Activated CD8-positive, alpha-beta memory T cell treated with anti-CD3 and anti-CD28 coated beads, Interleukin-2, amount 10 ng/mL, durations not matched to agents 7 days and 5 days (primary cell): ENCODE results near the gene TOLLIP. TPM values are rescaled to one million over a fixed set of nuclear protein-coding genes. Genes with fewer than 3 reads are reported as not detected.

ENCODE experiments used
- ATAC-seq: fragments of 150-1000 bp; cut with Tn5 transposase; one replicate; pipeline ENCODE4 v1.10.0; 2021; ENCODE audit warnings: moderate library complexity
- CTCF ChIA-PET: fragments of 350-600 bp; sonication (Branson Sonifier 250); formaldehyde crosslinking; loops from one replicate; lab custom pipeline; 2021; ENCODE audit warnings: antibody characterized with exemption; lab: Charles Lee
- DNase-seq: peaks from one replicate; pipeline ENCODE4 v3.0.0-alpha.2; 2020
- H3K27ac Mint-ChIP-seq: one replicate; pipeline ENCODE4 v1.8.0; 2021; ENCODE audit warnings: mild to moderate bottlenecking, mixed read lengths
- H3K27me3 Mint-ChIP-seq: one replicate; pipeline ENCODE4 v1.8.0; 2021; ENCODE audit warnings: mixed read lengths
- H3K36me3 Mint-ChIP-seq: one replicate; pipeline ENCODE4 v1.8.0; 2021; ENCODE audit warnings: mild to moderate bottlenecking, mixed read lengths
- H3K4me1 Mint-ChIP-seq: one replicate; pipeline ENCODE4 v1.8.0; 2021; ENCODE audit warnings: mixed read lengths
- H3K4me3 Mint-ChIP-seq: one replicate; pipeline ENCODE4 v1.8.0; 2021; ENCODE audit warnings: mild to moderate bottlenecking, moderate library complexity, mixed read lengths
- H3K9me3 Mint-ChIP-seq: one replicate; pipeline ENCODE4 v1.8.0; 2022; ENCODE audit warnings: low read depth, mixed read lengths
- total RNA-seq, 2 experiments: library from RNA; stranded (reverse); gene quantifications; one replicate each; pipeline ENCODE4 v1.2.3, GENCODE V29; 2021

TOLLIP gene
- total RNA-seq, 2 experiments from 2014 or later: 33.3 to 35.8 TPM

GRCh38 chr11:1237128-1237580 lies 72.3 kb downstream of the TOLLIP start:
- Mint-ChIP-seq H3K36me3 (no peaks in the 10 kb centered on the region), H3K4me1 (no peaks in the 10 kb centered on the region), H3K27ac (no peak overlapping the region), H3K9me3 (no peaks in the 10 kb centered on the region), H3K27me3 (no peaks in the 10 kb centered on the region), H3K4me3 (no peak overlapping the region)
- ATAC-seq: no peak
- no peak for DNase-seq
- CTCF ChIA-PET: no interaction called here

GRCh38 chr11:1236316-1237127 lies 72.9 kb downstream of the TOLLIP start:
- DNase-seq: no peak

GRCh38 chr11:1235901-1236315 lies 73.5 kb downstream of the TOLLIP start:
- no peak for ATAC-seq
- no peak overlapping the region for H3K4me3 Mint-ChIP-seq
- no peak for DNase-seq
- no peaks in the 10 kb centered on the region for H3K36me3 Mint-ChIP-seq
- no peak overlapping the region for H3K27ac Mint-ChIP-seq
- H3K9me3 Mint-ChIP-seq: no peaks in the 10 kb centered on the region
- no peaks in the 10 kb centered on the region for H3K27me3 Mint-ChIP-seq
- no peaks in the 10 kb centered on the region for H3K4me1 Mint-ChIP-seq
- CTCF ChIA-PET: no interaction called here

More at GRCh38 chr11:1236316-1237127, 72.9 kb downstream of the TOLLIP start:
- ATAC-seq: no peak
- Mint-ChIP-seq H3K27ac (no peak overlapping the region), H3K36me3 (no peaks in the 10 kb centered on the region), H3K9me3 (no peaks in the 10 kb centered on the region), H3K4me3 (no peak overlapping the region), H3K27me3 (no peaks in the 10 kb centered on the region), H3K4me1 (no peaks in the 10 kb centered on the region)
- CTCF ChIA-PET: no interaction called here

GRCh38 chr11:1235306-1235900 lies 74.0 kb downstream of the TOLLIP start:
- no peak for DNase-seq
- CTCF ChIA-PET: no interaction called here
- H3K27me3 Mint-ChIP-seq: no peaks in the 10 kb centered on the region
- ATAC-seq: no peak
- no peaks in the 10 kb centered on the region for H3K4me1 Mint-ChIP-seq
- no peaks in the 10 kb centered on the region for H3K9me3 Mint-ChIP-seq
- no peak overlapping the region for H3K4me3 Mint-ChIP-seq
- no peaks in the 10 kb centered on the region for H3K36me3 Mint-ChIP-seq
- H3K27ac Mint-ChIP-seq: no peak overlapping the region

- Mint-ChIP-seq H3K9me3 (no peaks in the 10 kb centered on the region), H3K4me1 (no peaks in the 10 kb centered on the region), H3K4me3 (no peak overlapping the region), H3K36me3 (no peaks in the 10 kb centered on the region), H3K27ac (no peak overlapping the region), H3K27me3 (no peaks in the 10 kb centered on the region)
- DNase-seq (no peak), ATAC-seq (no peak)
- CTCF ChIA-PET: no interaction called here
Measured at GRCh38 chr11:1234771-1235305, 74.6 kb downstream of the TOLLIP start.

GRCh38 chr11:1234054-1234720 lies 75.2 kb downstream of the TOLLIP start:
- Mint-ChIP-seq H3K27ac (no peak overlapping the region), H3K27me3 (no peaks in the 10 kb centered on the region), H3K4me1 (no peaks in the 10 kb centered on the region), H3K36me3 (no peaks in the 10 kb centered on the region), H3K4me3 (no peak overlapping the region), H3K9me3 (no peaks in the 10 kb centered on the region)
- no peak for DNase-seq
- CTCF ChIA-PET: no interaction called here
- no peak for ATAC-seq

GRCh38 chr11:1233351-1234053 lies 75.9 kb downstream of the TOLLIP start:
- no peaks in the 10 kb centered on the region for H3K9me3 Mint-ChIP-seq
- H3K27me3 Mint-ChIP-seq: no peaks in the 10 kb centered on the region
- CTCF ChIA-PET: no interaction called here
- no peak overlapping the region for H3K27ac Mint-ChIP-seq
- no peak for ATAC-seq
- H3K4me3 Mint-ChIP-seq: no peak overlapping the region
- DNase-seq: no peak
- no peaks in the 10 kb centered on the region for H3K36me3 Mint-ChIP-seq
- H3K4me1 Mint-ChIP-seq: no peaks in the 10 kb centered on the region

GRCh38 chr11:1232883-1233321 lies 76.5 kb downstream of the TOLLIP start:
- H3K4me3 Mint-ChIP-seq: no peak overlapping the region
- no peaks in the 10 kb centered on the region for H3K36me3 Mint-ChIP-seq
- H3K9me3 Mint-ChIP-seq: no peaks in the 10 kb centered on the region
- CTCF ChIA-PET: no interaction called here
- no peak overlapping the region for H3K27ac Mint-ChIP-seq
- H3K4me1 Mint-ChIP-seq: no peaks in the 10 kb centered on the region
- ATAC-seq (no peak), DNase-seq (no peak)
- H3K27me3 Mint-ChIP-seq: no peaks in the 10 kb centered on the region

GRCh38 chr11:1232021-1232882 lies 77.2 kb downstream of the TOLLIP start:
- DNase-seq (no peak), ATAC-seq (no peak)
- Mint-ChIP-seq H3K4me1 (no peaks in the 10 kb centered on the region), H3K9me3 (no peaks in the 10 kb centered on the region), H3K4me3 (no peak overlapping the region), H3K36me3 (no peaks in the 10 kb centered on the region), H3K27ac (no peak overlapping the region), H3K27me3 (no peaks in the 10 kb centered on the region)
- CTCF ChIA-PET: no interaction called here

- Mint-ChIP-seq H3K27me3 (no peaks in the 10 kb centered on the region), H3K4me1 (no peaks in the 10 kb centered on the region), H3K9me3 (no peaks in the 10 kb centered on the region), H3K36me3 (no peaks in the 10 kb centered on the region), H3K4me3 (no peak overlapping the region), H3K27ac (no peak overlapping the region)
- no peak for ATAC-seq
- CTCF ChIA-PET: no interaction called here
- DNase-seq: no peak
Measured at GRCh38 chr11:1231396-1232020, 77.9 kb downstream of the TOLLIP start.

- CTCF ChIA-PET: no interaction called here
- H3K4me3 Mint-ChIP-seq: no peak overlapping the region
- DNase-seq (no peak), ATAC-seq (no peak)
- H3K4me1 Mint-ChIP-seq: no peaks in the 10 kb centered on the region
- H3K27me3 Mint-ChIP-seq: no peaks in the 10 kb centered on the region
- no peaks in the 10 kb centered on the region for H3K9me3 Mint-ChIP-seq
- no peaks in the 10 kb centered on the region for H3K36me3 Mint-ChIP-seq
- no peak overlapping the region for H3K27ac Mint-ChIP-seq
Measured at GRCh38 chr11:1230456-1231395, 78.7 kb downstream of the TOLLIP start.
